ENCODE data around the gene AZI2.

- TF ChIP-seq CTCF (IDR thresholded peaks at IDR 0.05) (no peak), POLR2A (IDR thresholded peaks at IDR 0.05) (no peak)
These were observed 57.7 kb downstream of the AZI2 start for GRCh38 chr3:28290863-28291300.

Measured in right lobe of liver (tissue), 4 donors.